GM12873 (cell line): ENCODE data around the gene YEATS4.

Source experiments
- CTCF ChIP-seq: IDR thresholded peaks from 2 replicates; pipeline ENCODE4 v1.5.1; 2012; ENCODE audit warnings: low read depth, mild to moderate bottlenecking, moderate library complexity, low read length, control low read depth; ENCODE audit not compliant: insufficient read depth; ENCODE audit errors: missing control alignments

YEATS4 gene

GRCh38 chr12:69440016-69440415 lies 80.5 kb downstream of the YEATS4 start:
- no peak for TF ChIP-seq CTCF
